HG03442 (cell line): ENCODE results near the gene PCDHGA8.
"Not testable (repeated sequence)": the region's sequence is repeated elsewhere in the genome, so short reads cannot be mapped to it uniquely, and the experiment has no call there.

Experiments
- ATAC-seq: cut with Tn5 transposase; IDR thresholded peaks from one replicate; pipeline ENCODE4 v1.9.1; 2021; ENCODE audit warnings: mild to moderate bottlenecking, moderate library complexity; ENCODE audit not compliant: unreplicated experiment

PCDHGA8 gene

DNA sequence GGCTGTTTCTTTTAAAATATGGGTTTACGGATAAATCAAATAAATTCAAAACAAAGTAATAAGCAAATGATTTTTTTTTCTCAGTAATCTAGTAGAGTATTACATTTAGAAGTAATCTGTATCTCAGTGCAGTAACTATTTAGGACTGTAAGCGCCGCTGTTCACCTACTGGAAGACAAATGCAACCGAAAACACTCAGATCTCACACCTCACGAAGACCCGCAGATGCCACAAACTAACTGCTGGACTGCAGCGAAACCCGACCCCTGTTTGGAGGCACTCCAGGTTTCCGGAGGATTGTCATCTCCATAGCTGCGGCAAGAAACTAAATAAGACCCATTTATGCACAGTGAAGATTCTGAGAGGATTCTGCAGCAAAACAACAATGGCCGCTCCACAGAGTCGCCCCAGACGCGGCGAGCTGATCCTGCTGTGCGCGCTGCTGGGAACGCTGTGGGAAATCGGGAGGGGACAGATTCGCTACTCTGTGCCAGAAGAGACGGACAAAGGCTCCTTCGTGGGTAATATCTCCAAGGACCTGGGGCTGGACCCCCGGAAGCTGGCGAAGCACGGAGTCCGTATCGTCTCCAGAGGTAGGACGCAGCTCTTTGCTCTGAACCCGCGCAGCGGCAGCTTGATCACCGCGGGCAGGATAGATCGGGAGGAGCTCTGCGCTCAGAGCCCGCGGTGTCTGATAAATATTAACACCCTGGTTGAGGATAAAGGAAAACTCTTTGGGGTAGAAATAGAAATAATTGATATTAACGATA is at the start of gene PCDHGA8:
Gene PCDHGA8 (plus strand): TSS at position 205 of the 770 bp plus-strand sequence. CDS start 181 bp downstream, at position 386.
- no peak for ATAC-seq

DNA sequence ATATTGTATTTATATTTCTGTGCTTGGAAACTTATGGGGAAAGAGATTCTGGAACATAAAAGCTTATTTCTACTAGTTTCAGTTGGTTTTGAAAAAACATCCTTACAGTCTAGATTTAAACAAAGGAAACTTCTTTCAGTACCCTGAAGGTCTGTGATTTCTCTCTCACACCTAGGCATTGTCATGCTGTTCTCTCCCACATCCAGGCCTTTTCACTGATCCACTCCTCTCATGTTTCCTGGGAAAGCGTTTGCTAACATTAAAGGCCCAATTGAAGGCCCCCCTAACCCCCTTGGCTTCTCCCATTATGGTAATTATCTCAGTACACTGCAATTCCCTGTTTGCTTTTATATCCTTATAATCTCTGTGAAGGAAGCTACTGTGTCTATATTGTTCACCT is 49.7 kb upstream of the PCDHGA8 start:
- no peak for ATAC-seq

- ATAC-seq = no peak
These were observed 49.0 kb upstream of the PCDHGA8 start, which contains the start of gene PCDHGA3 for GRCh38 chr5:141343242-141343952. PCDHGA3 (plus strand) TSS chr5:141343829; CDS start chr5:141344034, 205 bp downstream.

DNA sequence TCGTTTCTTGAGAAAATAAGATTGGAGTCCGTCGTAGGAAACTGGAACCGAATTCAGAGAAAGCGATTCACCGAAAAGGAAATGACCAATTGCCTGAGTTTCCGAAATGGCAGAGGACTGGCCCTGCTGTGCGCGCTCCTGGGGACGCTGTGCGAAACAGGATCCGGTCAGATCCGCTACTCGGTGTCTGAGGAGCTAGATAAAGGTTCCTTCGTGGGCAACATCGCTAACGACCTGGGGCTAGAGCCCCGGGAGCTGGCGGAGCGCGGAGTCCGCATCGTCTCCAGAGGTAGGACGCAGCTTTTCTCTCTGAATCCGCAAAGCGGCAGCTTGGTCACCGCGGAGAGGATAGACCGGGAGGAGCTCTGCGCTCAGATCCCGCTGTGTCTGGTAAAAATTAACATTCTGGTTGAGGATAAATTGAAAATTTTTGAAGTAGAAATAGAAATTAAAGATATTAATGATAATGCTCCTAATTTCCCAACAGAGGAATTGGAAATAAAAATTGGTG is 48.4 kb upstream of the PCDHGA8 start:
- ATAC-seq = no peak

- ATAC-seq = no peak
These were observed 47.1 kb upstream of the PCDHGA8 start for GRCh38 chr5:141345327-141345726.

- ATAC-seq = not testable (repeated sequence)
These were observed 46.4 kb upstream of the PCDHGA8 start for GRCh38 chr5:141346017-141346416.

GRCh38 chr5:141349917-141350619 is 42.4 kb upstream of the PCDHGA8 start, which contains the start of gene PCDHGB1:
PCDHGB1 (plus strand) TSS chr5:141350099; CDS start chr5:141350261, 162 bp downstream.
- ATAC-seq = peak; percentile 63

DNA sequence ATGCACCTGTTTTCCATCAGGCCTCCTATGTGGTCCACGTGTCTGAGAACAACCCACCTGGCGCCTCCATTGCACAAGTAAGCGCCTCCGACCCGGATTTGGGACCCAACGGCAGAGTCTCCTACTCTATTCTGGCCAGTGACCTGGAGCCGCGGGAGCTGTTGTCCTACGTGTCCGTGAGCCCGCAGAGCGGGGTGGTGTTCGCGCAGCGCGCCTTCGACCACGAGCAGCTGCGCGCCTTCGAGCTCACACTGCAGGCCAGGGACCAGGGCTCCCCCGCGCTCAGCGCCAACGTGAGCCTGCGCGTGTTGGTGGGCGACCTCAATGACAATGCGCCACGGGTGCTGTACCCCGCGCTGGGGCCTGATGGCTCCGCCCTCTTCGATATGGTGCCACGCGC is 40.8 kb upstream of the PCDHGA8 start:
- no peak for ATAC-seq

- no peak for ATAC-seq
These were observed 37.4 kb upstream of the PCDHGA8 start, which contains the start of gene PCDHGA4 for GRCh38 chr5:141354900-141355469. PCDHGA4 (plus strand) TSS chr5:141355021; CDS start chr5:141355108, 87 bp downstream.

DNA sequence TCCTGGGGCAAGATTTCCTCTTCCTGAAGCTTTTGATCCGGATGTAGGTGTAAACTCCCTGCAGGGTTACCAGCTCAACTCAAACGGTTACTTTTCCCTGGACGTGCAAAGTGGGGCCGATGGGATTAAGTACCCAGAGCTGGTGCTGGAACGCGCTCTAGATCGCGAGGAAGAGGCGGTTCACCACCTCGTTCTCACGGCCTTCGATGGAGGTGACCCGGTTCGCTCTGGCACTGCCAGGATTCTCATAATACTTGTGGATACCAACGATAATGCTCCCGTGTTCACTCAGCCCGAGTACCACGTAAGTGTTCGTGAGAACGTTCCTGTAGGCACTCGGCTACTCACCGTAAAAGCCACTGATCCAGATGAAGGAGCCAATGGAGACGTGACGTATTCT is 36.8 kb upstream of the PCDHGA8 start:
- no peak for ATAC-seq

- no peak for ATAC-seq
These were observed 36.3 kb upstream of the PCDHGA8 start for GRCh38 chr5:141356133-141356532.

GRCh38 chr5:141356950-141357349 is 35.5 kb upstream of the PCDHGA8 start:
- no peak for ATAC-seq

DNA sequence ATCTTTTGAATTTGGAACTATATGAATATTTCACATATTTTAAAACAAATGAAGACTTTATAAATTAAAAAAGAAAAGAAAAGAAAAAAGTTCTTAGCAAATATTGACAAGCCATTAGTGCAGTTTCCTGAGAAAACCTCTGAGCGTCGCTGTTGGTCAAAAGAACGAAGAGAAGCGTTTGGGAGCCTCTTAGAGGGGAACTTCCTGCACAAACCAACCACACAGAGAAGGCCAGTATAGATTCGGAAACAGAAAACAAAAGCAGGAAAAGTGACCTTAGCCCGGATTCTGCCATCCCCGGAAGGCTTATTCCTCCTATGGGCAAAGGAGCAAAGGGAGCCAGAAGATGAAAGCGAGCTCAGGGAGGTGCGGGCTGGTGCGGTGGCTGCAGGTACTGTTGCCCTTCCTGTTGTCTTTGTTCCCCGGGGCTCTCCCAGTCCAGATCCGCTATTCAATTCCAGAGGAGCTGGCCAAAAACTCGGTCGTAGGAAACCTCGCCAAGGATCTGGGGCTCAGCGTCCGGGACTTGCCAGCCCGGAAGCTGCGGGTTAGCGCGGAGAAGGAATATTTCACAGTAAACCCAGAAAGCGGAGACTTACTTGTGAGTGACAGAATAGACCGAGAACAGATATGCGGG is 32.5 kb upstream of the PCDHGA8 start, which contains the start of gene PCDHGB2:
Gene PCDHGB2 (plus strand): TSS at position 205 of the 637 bp plus-strand sequence. CDS start 142 bp downstream, at position 347.
- ATAC-seq = peak; percentile 93

DNA sequence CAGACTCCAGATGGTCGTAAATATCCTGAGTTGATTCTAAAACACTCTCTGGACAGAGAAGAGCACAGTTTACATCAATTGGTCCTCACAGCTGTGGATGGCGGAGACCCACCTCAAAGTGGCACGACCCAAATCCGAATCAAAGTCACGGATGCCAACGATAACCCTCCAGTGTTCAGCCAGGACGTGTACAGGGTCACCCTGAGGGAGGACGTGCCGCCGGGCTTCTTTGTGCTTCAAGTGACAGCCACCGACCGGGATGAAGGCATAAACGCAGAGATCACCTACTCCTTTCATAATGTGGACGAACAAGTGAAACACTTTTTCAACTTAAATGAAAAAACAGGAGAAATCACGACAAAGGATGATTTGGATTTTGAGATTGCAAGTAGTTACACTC is 31.7 kb upstream of the PCDHGA8 start:
- no peak for ATAC-seq

DNA sequence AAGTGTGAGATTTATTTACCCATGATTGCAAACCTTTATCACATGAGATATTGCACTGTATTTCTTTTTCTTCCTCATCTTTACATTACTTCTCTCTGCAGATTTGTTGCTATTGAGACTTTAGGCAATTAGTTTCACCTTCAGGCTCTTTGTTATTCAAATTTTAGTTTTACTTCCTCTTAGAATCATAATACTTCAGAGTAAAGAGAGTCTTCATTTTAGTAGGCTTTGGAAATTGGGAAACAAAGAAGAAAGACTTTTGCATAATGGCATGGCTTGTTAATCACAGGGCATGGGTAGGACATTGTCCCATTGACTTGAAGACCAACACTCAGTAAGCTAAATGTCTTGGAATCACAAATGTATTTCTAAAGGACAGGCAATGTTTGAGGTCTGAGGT is 29.7 kb upstream of the PCDHGA8 start:
- ATAC-seq = no peak

DNA sequence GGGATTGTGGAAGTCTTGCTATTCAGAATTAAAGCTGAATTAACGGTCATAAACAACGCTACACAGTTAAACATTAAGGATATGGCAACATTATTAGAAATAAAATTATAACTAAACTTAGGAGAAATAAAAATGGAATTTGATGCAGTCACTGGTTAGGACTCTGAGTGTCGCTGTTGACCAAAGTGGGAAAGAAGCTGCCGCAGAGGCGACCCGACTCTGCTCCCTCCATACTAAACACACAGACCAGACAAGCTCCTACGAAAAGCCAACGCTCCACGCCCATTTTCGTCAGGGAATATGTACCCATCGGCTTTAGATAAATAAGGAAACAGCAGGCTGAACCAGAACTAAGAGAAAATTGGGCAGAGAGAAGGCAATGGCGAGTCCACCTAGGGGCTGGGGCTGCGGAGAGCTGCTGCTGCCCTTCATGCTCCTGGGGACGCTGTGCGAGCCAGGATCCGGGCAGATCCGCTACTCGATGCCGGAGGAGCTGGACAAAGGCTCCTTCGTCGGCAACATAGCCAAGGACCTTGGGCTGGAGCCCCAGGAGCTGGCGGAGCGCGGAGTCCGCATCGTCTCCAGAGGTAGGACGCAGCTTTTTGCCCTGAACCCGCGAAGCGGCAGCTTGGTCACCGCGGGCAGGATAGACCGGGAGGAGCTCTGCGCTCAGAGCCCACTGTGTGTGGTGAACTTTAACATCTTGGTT is 28.3 kb upstream of the PCDHGA8 start, which contains the start of gene PCDHGA5:
Gene PCDHGA5 (plus strand): TSS at position 211 of the 709 bp plus-strand sequence. CDS start 169 bp downstream, at position 380.
- ATAC-seq = no peak

GRCh38 chr5:141366016-141366896 is 26.2 kb upstream of the PCDHGA8 start:
- ATAC-seq = no peak
